Posterior vena cava (tissue), 2 donors: Measurements from ENCODE around the gene AZU1. TPM values are rescaled to one million over a fixed set of nuclear protein-coding genes. Genes with fewer than 3 reads are reported as not detected.

Source experiments
- DNase-seq: peaks from one replicate; pipeline ENCODE4 v3.0.0-alpha.2; 2020; ENCODE audit warnings: low spot score
- intact Hi-C, 2 donors: fragments of 100-400 bp; cut with DNase I; formaldehyde crosslinking; loops; one replicate each; pipeline versions ENCODE4 v1.14.1 to v1.14.2; 2022 to 2023
- long read RNA-seq, 2 donors: library from polyadenylated mRNA; unstranded; transcript quantifications; one replicate each; pipeline ENCODE4 v2.0.0, GENCODE V29; 2020 to 2021
- total RNA-seq, 2 donors: library from RNA; stranded (reverse); fragmentation: NEBNext Ultra II Directional; extraction: Animal tissue kit (Norgen Biotek cat#: 25700); gene quantifications; one replicate each; pipeline ENCODE4 v1.2.1, GENCODE V29; 2021
- donor health status: DM: yes; HTN: yes; CAD: no.
- donor health status: DM: yes; HTN: yes; CAD: no.

Gene AZU1
- total RNA-seq = under 1 TPM in 1 of 2 donors, not detected in 1; 0.29 TPM
- long read RNA-seq, donor 1 = 0 reads
- long read RNA-seq, donor 2 = 0 reads

- no peak for DNase-seq
- intact Hi-C loops = no loop called here
These were observed at the start of gene AZU1 for GRCh38 chr19:827710-828321. Gene AZU1, plus strand, starts transcription at chr19:827837. Its CDS starts 10 bp downstream, at chr19:827847.

GRCh38 chr19:778910-779653, 48.6 kb upstream of the AZU1 start:
- intact Hi-C loops = loop anchor here in 1 of 2 donors (10.0 kb wide), 1 partner anchor 216 kb away; no protein-coding TSS in a partner anchor
- peak; percentile 89 for DNase-seq

GRCh38 chr19:780935-781334, 46.7 kb upstream of the AZU1 start:
- intact Hi-C loops = no loop called here
- DNase-seq = no peak

- DNase-seq = no peak
- intact Hi-C loops = no loop called here
These were observed 45.8 kb upstream of the AZU1 start for GRCh38 chr19:781800-782184.

- DNase-seq = no peak
- intact Hi-C loops = no loop called here
These were observed 45.3 kb upstream of the AZU1 start for GRCh38 chr19:782185-782877.

GRCh38 chr19:782878-783668, 44.6 kb upstream of the AZU1 start:
- intact Hi-C loops = no loop called here
- no peak for DNase-seq

GRCh38 chr19:784541-784940, 43.1 kb upstream of the AZU1 start:
- intact Hi-C loops = no loop called here

GRCh38 chr19:787536-787935, 40.1 kb upstream of the AZU1 start:
- no peak for DNase-seq
- intact Hi-C loops = no loop called here

More at GRCh38 chr19:784541-784940, 43.1 kb upstream of the AZU1 start:
- DNase-seq = no peak

- intact Hi-C loops = no loop called here
- DNase-seq = no peak
These were observed 39.0 kb upstream of the AZU1 start for GRCh38 chr19:788686-788982.

- no peak for DNase-seq
- intact Hi-C loops = no loop called here
These were observed 38.5 kb upstream of the AZU1 start for GRCh38 chr19:788983-789700.

- DNase-seq = no peak
- intact Hi-C loops = no loop called here
These were observed 38.0 kb upstream of the AZU1 start for GRCh38 chr19:789701-790060.

- intact Hi-C loops = no loop called here
- DNase-seq = no peak
These were observed 36.5 kb upstream of the AZU1 start for GRCh38 chr19:791007-791566.

- intact Hi-C loops = no loop called here
- DNase-seq = no peak
These were observed 35.9 kb upstream of the AZU1 start for GRCh38 chr19:791567-792305.

GRCh38 chr19:792306-792885, 35.2 kb upstream of the AZU1 start:
- intact Hi-C loops = no loop called here

GRCh38 chr19:793806-794205, 33.8 kb upstream of the AZU1 start:
- no peak for DNase-seq
- intact Hi-C loops = no loop called here

More at GRCh38 chr19:792306-792885, 35.2 kb upstream of the AZU1 start:
- no peak for DNase-seq

GRCh38 chr19:795073-795611, 32.5 kb upstream of the AZU1 start:
- intact Hi-C loops = no loop called here
- no peak for DNase-seq

GRCh38 chr19:795691-796581, 31.7 kb upstream of the AZU1 start:
- no peak for DNase-seq
- intact Hi-C loops = no loop called here
